PC-3 (cell line): ENCODE measurements around the gene PDGFRA. TPM values are rescaled to one million over a fixed set of nuclear protein-coding genes. Genes with fewer than 3 reads are reported as not detected.

Source experiments
- ATAC-seq: fragments of 200-7000 bp; cut with Tn5 transposase; 2 replicates; pipeline ENCODE4 v1.9.1; 2020; ENCODE audit warnings: mild to moderate bottlenecking, moderate library complexity
- BruUV-seq: library from RNA; stranded (reverse); fragments of 400-500 nt; replicated peaks from 2 replicates; lab custom pipeline; 2021; lab: Mats Ljungman, UMichigan
- CTCF ChIA-PET: fragments of 300-600 bp; sonication (Branson Sonifier 250); formaldehyde crosslinking; loops from one replicate; lab custom pipeline; 2022; ENCODE audit warnings: antibody characterized with exemption; lab: Charles Lee
- POLR2A ChIA-PET: fragments of 300-600 bp; sonication (Branson Sonifier 250); formaldehyde crosslinking; loops from one replicate; lab custom pipeline; 2022; ENCODE audit warnings: antibody characterized with exemption; ENCODE audit not compliant: unreplicated experiment; lab: Charles Lee
- DNase-seq: peaks from one replicate; pipeline ENCODE4 v3.0.0-alpha.2; 2015
- H2AFZ ChIP-seq: fragments of 300-600 bp; sonication (generic); 2 replicates; pipeline ENCODE4 v1.6.0; 2016; ENCODE audit warnings: antibody characterized with exemption, low read length
- H3F3A ChIP-seq: fragments of 300-600 bp; sonication (generic); one replicate; pipeline ENCODE4 v1.6.0; 2017; ENCODE audit warnings: antibody characterized with exemption, low read length, control low read depth, mild to moderate bottlenecking; ENCODE audit not compliant: unreplicated experiment
- H3K27ac ChIP-seq: fragments of 300-600 bp; sonication (generic); 2 replicates; pipeline ENCODE4 v1.5.1; 2016; ENCODE audit warnings: mild to moderate bottlenecking, low read length
- H3K27me3 ChIP-seq: fragments of 300-600 bp; sonication (generic); 2 replicates; pipeline ENCODE4 v1.6.1; 2016; ENCODE audit warnings: low read length, mixed read lengths
- H3K36me3 ChIP-seq: fragments of 300-600 bp; sonication (generic); 2 replicates; pipeline ENCODE4 v1.6.1; 2016; ENCODE audit warnings: low read depth, mixed run types, low read length, mixed read lengths
- H3K4me1 ChIP-seq: fragments of 300-600 bp; sonication (generic); 2 replicates; pipeline ENCODE4 v1.5.1; 2016; ENCODE audit warnings: low read length; ENCODE audit not compliant: insufficient read depth
- H3K4me2 ChIP-seq: fragments of 300-600 bp; sonication (generic); 2 replicates; pipeline ENCODE4 v1.6.0; 2016; ENCODE audit warnings: low read length
- H3K4me3 ChIP-seq: fragments of 300-600 bp; sonication (generic); 2 replicates; pipeline ENCODE4 v1.5.1; 2016; ENCODE audit warnings: mild to moderate bottlenecking, low read length, mixed read lengths
- H3K79me2 ChIP-seq: fragments of 300-600 bp; sonication (generic); 2 replicates; pipeline ENCODE4 v1.6.1; 2017; ENCODE audit warnings: low read length, mixed read lengths
- H3K9ac ChIP-seq: fragments of 300-600 bp; sonication (generic); 2 replicates; pipeline ENCODE4 v1.6.0; 2016; ENCODE audit warnings: mild to moderate bottlenecking, low read length
- H3K9me2 ChIP-seq: fragments of 300-600 bp; sonication (generic); replicated peaks from 2 replicates; pipeline ENCODE4 v1.6.1; 2016; ENCODE audit warnings: mixed run types, low read length, mixed read lengths
- H3K9me3 ChIP-seq: fragments of 300-600 bp; sonication (generic); 2 replicates; pipeline ENCODE4 v1.6.1; 2016; ENCODE audit warnings: low read length, mixed read lengths
- H4K20me1 ChIP-seq: fragments of 300-600 bp; sonication (generic); 2 replicates; pipeline ENCODE4 v1.6.1; 2016; ENCODE audit warnings: low read length, mixed read lengths
- CTCF ChIP-seq: fragments of 300-600 bp; sonication (generic); conservative IDR thresholded peaks from 2 replicates; pipeline ENCODE4 v1.5.1; 2017; ENCODE audit warnings: antibody characterized with exemption, low read depth, mild to moderate bottlenecking, low read length
- EZH2 ChIP-seq: fragments of 300-600 bp; sonication (generic); IDR thresholded peaks from one replicate; pipeline ENCODE4 v1.6.1; 2017; ENCODE audit warnings: antibody characterized with exemption, mild to moderate bottlenecking, low read length; ENCODE audit not compliant: unreplicated experiment
- EZH2phosphoT487 ChIP-seq: fragments of 300-600 bp; sonication (generic); IDR thresholded peaks from 2 replicates; pipeline ENCODE4 v1.6.1; 2018; ENCODE audit warnings: mild to moderate bottlenecking, antibody characterized with exemption, low read length, borderline replicate concordance
- intact Hi-C: fragments of 100-400 bp; cut with micrococcal nuclease; formaldehyde crosslinking; loops from 2 replicates; pipeline ENCODE4 v1.9.0; 2023
- total RNA-seq: library from RNA; depleted of rRNA; stranded (reverse); fragments of >200 nt; gene quantifications from 2 replicates; pipeline ENCODE4 v1.2.3, GENCODE V29; 2014

Gene PDGFRA
- total RNA-seq, 1 experiment from 2014 or later: 1.1 TPM

- Histone ChIP-seq H4K20me1 (no peaks in the 10 kb centered on the region), H3K4me1 (0 out of 2 replicates have a peak, but pooled peaks cover 1% of the 10 kb centered on the region), H3K36me3 (no peaks in the 10 kb centered on the region), H3K9ac (no peak overlapping the region), H3K79me2 (no peaks in the 10 kb centered on the region), H3K27ac (no peak overlapping the region), H3K27me3 (no peaks in the 10 kb centered on the region), H3K4me3 (no peak overlapping the region), H3F3A (no peaks in the 10 kb centered on the region), H3K9me3 (no peaks in the 10 kb centered on the region), H3K4me2 (no peak overlapping the region), H2AFZ (no peak overlapping the region), H3K9me2 (no peaks in the 10 kb centered on the region)
- DNase-seq: no peak
- ATAC-seq: no peak
- CTCF ChIA-PET: no interaction called here
- TF ChIP-seq EZH2 (no peak), CTCF (no peak), EZH2phosphoT487 (no peak)
- no TSS peak for BruUV-seq
- intact Hi-C loops: no loop called here
- POLR2A ChIA-PET: no interaction called here
Observed at GRCh38 chr4:54213001-54213400, 16.1 kb upstream of the PDGFRA start.

DNA sequence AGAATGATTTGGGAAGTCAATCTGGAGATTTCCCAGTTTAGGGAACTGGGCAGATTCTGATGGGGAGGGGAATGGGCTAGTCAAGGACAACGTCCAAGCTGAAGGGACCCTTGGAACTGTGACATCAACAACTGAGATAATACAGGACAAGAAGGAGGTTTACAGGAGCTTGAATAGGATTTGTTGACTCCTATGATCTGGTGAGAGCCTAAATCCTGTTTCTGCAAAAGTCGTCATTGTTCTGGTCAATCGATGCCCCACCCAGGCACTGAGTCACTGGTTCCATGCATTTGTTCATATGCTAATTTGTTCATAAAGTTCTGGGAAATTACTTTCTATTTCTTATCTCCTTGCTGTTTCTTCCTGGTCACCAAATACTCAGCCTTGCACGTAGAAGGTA lies 15.3 kb upstream of the PDGFRA start:
- no peak overlapping the region for H3K9ac ChIP-seq
- no peak overlapping the region for H2AFZ ChIP-seq
- no peaks in the 10 kb centered on the region for H3K9me3 ChIP-seq
- ChIA-PET POLR2A (no interaction called here), CTCF (no interaction called here)
- no peak overlapping the region for H3K4me3 ChIP-seq
- DNase-seq (peak; percentile 34), ATAC-seq (no peak)
- H3K79me2 ChIP-seq: no peaks in the 10 kb centered on the region
- no peak overlapping the region for H3K27ac ChIP-seq
- no peaks in the 10 kb centered on the region for H4K20me1 ChIP-seq
- TF ChIP-seq CTCF: no peak
- no peak for TF ChIP-seq EZH2
- TF ChIP-seq EZH2phosphoT487: no peak
- intact Hi-C loops: no loop called here
- no peak overlapping the region for H3K4me2 ChIP-seq
- BruUV-seq: no TSS peak
- H3F3A ChIP-seq: no peaks in the 10 kb centered on the region
- no peaks in the 10 kb centered on the region for H3K36me3 ChIP-seq
- 0 out of 2 replicates have a peak, but pooled peaks cover 4% of the 10 kb centered on the region for H3K4me1 ChIP-seq
- H3K27me3 ChIP-seq: no peaks in the 10 kb centered on the region
- H3K9me2 ChIP-seq: no peaks in the 10 kb centered on the region

- no peaks in the 10 kb centered on the region for H4K20me1 ChIP-seq
- H2AFZ ChIP-seq: no peak overlapping the region
- ATAC-seq (no peak), DNase-seq (no peak)
- no peak overlapping the region for H3K9ac ChIP-seq
- BruUV-seq: no TSS peak
- ChIA-PET POLR2A (no interaction called here), CTCF (interaction anchor here (0.6 to 0.9 kb wide), 3 partner anchors 123 to 509 kb away, joined by 3 read pairs; no protein-coding TSS in a partner anchor)
- H3K9me3 ChIP-seq: no peaks in the 10 kb centered on the region
- no peaks in the 10 kb centered on the region for H3K79me2 ChIP-seq
- H3K36me3 ChIP-seq: no peaks in the 10 kb centered on the region
- H3K9me2 ChIP-seq: no peaks in the 10 kb centered on the region
- H3K27ac ChIP-seq: no peak overlapping the region
- 0 out of 2 replicates have a peak, but pooled peaks cover 4% of the 10 kb centered on the region for H3K4me1 ChIP-seq
- no peaks in the 10 kb centered on the region for H3F3A ChIP-seq
- intact Hi-C loops: loop anchor here (5.0 kb wide), 3 partner anchors 123 to 208 kb away; partner anchors contain the start of gene CHIC2
- H3K4me2 ChIP-seq: no peak overlapping the region
- H3K27me3 ChIP-seq: no peaks in the 10 kb centered on the region
- H3K4me3 ChIP-seq: no peak overlapping the region
- no peak for TF ChIP-seq EZH2
- TF ChIP-seq CTCF: no peak
- no peak for TF ChIP-seq EZH2phosphoT487
Observed at GRCh38 chr4:54215379-54216077, 13.6 kb upstream of the PDGFRA start.
